ENCODE data around the gene CDH16. TPM values are rescaled to one million over a fixed set of nuclear protein-coding genes. Genes with fewer than 3 reads are reported as not detected.

The CDH16 gene
- total and polyA plus RNA-seq, 2 of the 13 experiments (the other 11 are each of a cell fraction or from before 2014, with no cell fraction given): 2.7 to 3.9 TPM

DNA sequence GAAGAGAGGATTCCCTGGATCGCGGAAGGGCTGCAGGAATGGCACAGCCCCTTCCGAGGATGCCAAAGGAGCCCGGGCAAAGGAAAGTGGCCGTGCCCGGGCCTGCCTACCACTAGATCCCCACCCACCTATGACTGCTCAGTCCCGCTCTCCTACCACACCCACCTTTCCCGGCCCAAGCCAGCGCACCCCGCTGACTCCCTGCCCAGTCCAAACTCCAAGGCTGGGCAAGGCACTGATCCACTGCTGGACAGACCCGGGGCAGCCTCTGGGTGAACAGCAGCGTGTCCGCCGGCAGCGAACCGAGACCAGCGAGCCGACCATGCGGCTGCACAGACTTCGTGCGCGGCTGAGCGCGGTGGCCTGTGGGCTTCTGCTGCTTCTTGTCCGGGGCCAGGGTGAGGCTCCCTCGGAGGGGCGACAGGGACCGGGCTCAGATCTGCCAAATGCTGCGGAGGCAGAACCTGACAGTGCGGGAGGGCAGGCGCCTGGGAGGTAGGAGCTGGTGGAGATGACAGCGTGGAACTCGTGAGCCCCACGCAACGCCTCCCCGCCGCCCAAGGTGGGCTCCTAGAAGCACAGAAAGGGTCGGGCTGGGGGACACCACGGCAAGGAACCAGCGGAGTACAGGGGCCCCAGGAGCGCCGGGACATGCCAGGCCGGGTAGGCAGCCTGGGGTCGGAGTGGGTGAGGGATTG lies 16.8 kb upstream of the CDH16 start, which contains the start of gene CES2:
CES2 (plus strand) TSS at position 203 of the 698 bp plus-strand sequence; CDS start at position 323, 120 bp downstream.
- 10% methylated on average over 22 of the region's 44 CpGs for WGBS (ENCODE audit: low lambda C conversion rate)
- POLR2A ChIA-PET: interaction anchor here (1.6 to 1.7 kb wide), 2 partner anchors 30 to 55 kb away, joined by 6 to 9 read pairs; partner anchors contain the start of gene PDP2
- ATAC-seq: peak; percentile 93
- H3K36me3 ChIP-seq (replicated peaks in 1 of 2; ENCODE audit: control insufficient read depth in 1 of 2, insufficient read depth in 2 of 2, low read length in 2 of 2): peaks cover 14 to 30% of the 10 kb centered on the region in 2 experiments
- H2AFZ ChIP-seq (ENCODE audit: low read length): no peak within 1 kb of the TSS
- peak within 1 kb of the TSS; percentile 81 for H3K27ac ChIP-seq (ENCODE audit: extremely low read length, insufficient read depth, low read length)
- peaks cover 60% of the 10 kb centered on the region for H3K4me1 ChIP-seq (ENCODE audit: insufficient read depth, low read length)
- peak within 1 kb of the TSS; percentile 90 for H3K9ac ChIP-seq (ENCODE audit: insufficient read depth, low read depth, low read length)
- peak within 1 kb of the TSS; percentile 89 for H3K4me2 ChIP-seq (ENCODE audit: low read depth, low read length)
- TSS peak; percentile 46 for BruUV-seq (replicated peaks)
- H3K4me3 ChIP-seq (replicated peaks in 1 of 3; ENCODE audit: insufficient read depth in 1 of 3, low read depth in 2 of 3, low read length in 3 of 3): peak within 1 kb of the TSS; percentile 81 to 89 (median 88)
- H4K20me1 ChIP-seq (ENCODE audit: insufficient read depth, low read length): no peaks in the 10 kb centered on the region; the same call in 1 of the 2 replicates
- no peaks in the 10 kb centered on the region; a peak in 1 of 5 replicates for H3K27me3 ChIP-seq (ENCODE audit: control insufficient read depth in 1 of 2, insufficient read depth in 2 of 2, low read length in 2 of 2)
- FAIRE-seq: peak; percentile 78
- no peaks in the 10 kb centered on the region for H3K9me3 ChIP-seq (ENCODE audit: low read length)
- in situ Hi-C loops (cut with HindIII; ENCODE audit: extremely low pct_ligation_motif_present, low pct_unique_long_range_greater_than_20kb): loop anchor here (5.0 kb wide), 1 partner anchor 33 kb away; no protein-coding TSS in a partner anchor
- H3K79me2 ChIP-seq (ENCODE audit: insufficient read depth, low read length): peaks cover 33% of the 10 kb centered on the region
- CTCF ChIA-PET (ENCODE audit: low intra/inter-chr PET ratio, low total read pairs): no interaction called here
- DNase-seq (ENCODE audit: low spot score): peak; percentile 84
- intact Hi-C loops (cut with micrococcal nuclease; ENCODE audit: unreplicated experiment): no loop called here
- TF ChIP-seq CEBPG (CRISPR knock-in tag; IDR thresholded peaks at IDR 0.05) (0 out of 2 replicates have a peak, but pooled peaks have one; percentile 12), DRAP1 (CRISPR knock-in tag; IDR thresholded peaks at IDR 0.05) (peak; percentile 77), CBX1 (IDR thresholded peaks at IDR 0.05; ENCODE audit: low read depth) (no peak), TRIM24 (CRISPR knock-in tag; IDR thresholded peaks at IDR 0.05) (no peak), ZNF281 (CRISPR knock-in tag; IDR thresholded peaks at IDR 0.05; ENCODE audit: borderline replicate concordance) (no peak), ZNF709 (CRISPR knock-in tag; IDR thresholded peaks at IDR 0.05) (peak; percentile 48; the same call in 1 of the 2 replicates), SOX5 (CRISPR knock-in tag; IDR thresholded peaks at IDR 0.05; ENCODE audit: borderline replicate concordance) (no peak), ZFP1 (CRISPR knock-in tag; IDR thresholded peaks at IDR 0.05) (no peak), FOXK1 (CRISPR knock-in tag; IDR thresholded peaks at IDR 0.05; ENCODE audit: borderline replicate concordance, low read depth) (no peak), CHCHD3 (CRISPR knock-in tag; IDR thresholded peaks at IDR 0.05) (no peak), MLXIP (CRISPR knock-in tag; IDR thresholded peaks at IDR 0.05; ENCODE audit: borderline replicate concordance) (0 out of 2 replicates have a peak, but pooled peaks have one; percentile 61), SNAPC4 (CRISPR knock-in tag; IDR thresholded peaks at IDR 0.05) (no peak), MBNL3 (CRISPR knock-in tag; conservative IDR thresholded peaks at IDR 0.05) (no peak)

All from HepG2 (cell line).